Mesendoderm (in vitro differentiated cells): Measurements from ENCODE around the gene UNC50.

ENCODE experiments used
- DNase-seq: peaks from one replicate; pipeline ENCODE4 v3.0.0; 2013
- H2AK5ac ChIP-seq: 2 replicates; pipeline ENCODE4 v1.6.1; 2013; ENCODE audit warnings: low read length, inconsistent platforms
- H2BK120ac ChIP-seq: 2 replicates; pipeline ENCODE4 v1.6.1; 2013; ENCODE audit warnings: low read depth, mild to moderate bottlenecking, low read length, moderate library complexity, mixed read lengths
- H2BK15ac ChIP-seq: replicated peaks from 2 replicates; pipeline ENCODE4 v1.6.1; 2013; ENCODE audit warnings: low read depth, mild to moderate bottlenecking, moderate library complexity
- H2BK5ac ChIP-seq: 2 replicates; pipeline ENCODE4 v1.6.1; 2013; ENCODE audit warnings: low read length, inconsistent platforms
- H3K18ac ChIP-seq: 2 replicates; pipeline ENCODE4 v1.6.1; 2013; ENCODE audit warnings: mild to moderate bottlenecking, low read length, mixed read lengths
- H3K23ac ChIP-seq: one replicate; pipeline ENCODE4 v1.6.1; 2013; ENCODE audit warnings: low read length
- H3K27ac ChIP-seq: 2 replicates; pipeline ENCODE4 v1.5.1; 2013; ENCODE audit warnings: low read depth, mild to moderate bottlenecking, inconsistent platforms, low read length, moderate library complexity
- H3K27me3 ChIP-seq: 2 replicates; pipeline ENCODE4 v1.6.1; 2013; ENCODE audit warnings: low read length, control low read depth, mild to moderate bottlenecking, inconsistent platforms; ENCODE audit not compliant: insufficient read depth, poor library complexity
- H3K36me3 ChIP-seq: 2 replicates; pipeline ENCODE4 v1.6.1; 2013; ENCODE audit warnings: low read length, inconsistent platforms; ENCODE audit not compliant: control insufficient read depth, insufficient read depth
- H3K4ac ChIP-seq: one replicate; pipeline ENCODE4 v1.6.1; 2013; ENCODE audit warnings: low read depth, mild to moderate bottlenecking, low read length, moderate library complexity
- H3K4me1 ChIP-seq: 2 replicates; pipeline ENCODE4 v1.6.1; 2013; ENCODE audit warnings: low read depth, low read length, inconsistent platforms; ENCODE audit not compliant: control insufficient read depth
- H3K4me2 ChIP-seq: 2 replicates; pipeline ENCODE4 v1.6.1; 2013; ENCODE audit warnings: low read length
- H3K4me3 ChIP-seq: 2 replicates; pipeline ENCODE4 v1.5.1; 2013; ENCODE audit warnings: mild to moderate bottlenecking, low read length
- H3K56ac ChIP-seq: one replicate; pipeline ENCODE4 v1.6.1; 2013; ENCODE audit warnings: low read length
- H3K79me1 ChIP-seq: 2 replicates; pipeline ENCODE4 v1.6.1; 2013; ENCODE audit warnings: low read length, inconsistent platforms
- H3K79me2 ChIP-seq: 2 replicates; pipeline ENCODE4 v1.6.1; 2013; ENCODE audit warnings: mild to moderate bottlenecking, low read length; ENCODE audit not compliant: control insufficient read depth, insufficient read depth
- H3K9ac ChIP-seq: 2 replicates; pipeline ENCODE4 v1.6.1; 2013; ENCODE audit warnings: low read length, inconsistent platforms
- H4K5ac ChIP-seq: one replicate; pipeline ENCODE4 v1.6.1; 2013; ENCODE audit warnings: low read length
- H4K8ac ChIP-seq: one replicate; pipeline ENCODE4 v1.6.1; 2013; ENCODE audit warnings: low read depth, mild to moderate bottlenecking, control low read depth, low read length, moderate library complexity
- WGBS: extraction: QIAGEN DNeasy Blood & Tissue Kit; methylation state at CpG from one replicate; pipeline ENCODE4 v1.1.7; 2013; ENCODE audit warnings: low lambda C conversion rate, missing lambda C conversion rate; ENCODE audit not compliant: insufficient coverage; ENCODE audit errors: extremely low coverage; 5-methylcytosine and 5-hydroxymethylcytosine counted together

Gene UNC50

DNA sequence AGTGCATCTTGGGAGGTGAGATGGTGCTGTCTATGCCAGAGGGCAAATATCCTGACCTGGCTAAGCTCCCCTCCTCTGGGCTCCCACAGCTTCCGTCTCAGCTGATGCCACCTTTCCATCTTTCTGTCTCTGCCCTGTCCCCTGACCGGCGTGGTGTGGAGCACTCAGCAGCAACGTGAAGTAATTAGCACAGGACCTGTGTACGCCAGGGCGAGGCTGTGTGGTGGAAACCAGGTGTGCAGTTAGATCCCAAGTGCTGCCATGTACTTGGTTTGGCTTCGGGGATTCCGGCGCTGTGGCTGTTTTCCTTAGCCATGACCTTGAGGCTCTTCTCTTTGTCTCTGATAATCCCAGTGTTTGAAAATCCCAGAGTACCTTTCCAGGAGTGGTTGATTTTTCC is 36.6 kb upstream of the UNC50 start:
- H3K56ac ChIP-seq: no peak overlapping the region
- WGBS: no CpG with 5 or more reads among the region's 9 CpGs
- H3K79me1 ChIP-seq: no peaks in the 10 kb centered on the region
- no peak overlapping the region for H4K5ac ChIP-seq
- no peak overlapping the region for H3K18ac ChIP-seq
- no peak overlapping the region for H3K4ac ChIP-seq
- H3K9ac ChIP-seq: no peak overlapping the region
- H2BK15ac ChIP-seq: no peak overlapping the region
- H2AK5ac ChIP-seq: no peak overlapping the region
- DNase-seq: no peak
- no peak overlapping the region for H3K4me2 ChIP-seq
- no peaks in the 10 kb centered on the region for H3K4me1 ChIP-seq
- H3K79me2 ChIP-seq: no peaks in the 10 kb centered on the region
- no peak overlapping the region for H2BK120ac ChIP-seq
- no peak overlapping the region for H2BK5ac ChIP-seq
- H3K27ac ChIP-seq: no peak overlapping the region
- no peaks in the 10 kb centered on the region for H3K27me3 ChIP-seq
- H3K4me3 ChIP-seq: no peak overlapping the region
- no peak overlapping the region for H3K23ac ChIP-seq
- no peak overlapping the region for H4K8ac ChIP-seq
- H3K36me3 ChIP-seq: peaks cover 19% of the 10 kb centered on the region

DNA sequence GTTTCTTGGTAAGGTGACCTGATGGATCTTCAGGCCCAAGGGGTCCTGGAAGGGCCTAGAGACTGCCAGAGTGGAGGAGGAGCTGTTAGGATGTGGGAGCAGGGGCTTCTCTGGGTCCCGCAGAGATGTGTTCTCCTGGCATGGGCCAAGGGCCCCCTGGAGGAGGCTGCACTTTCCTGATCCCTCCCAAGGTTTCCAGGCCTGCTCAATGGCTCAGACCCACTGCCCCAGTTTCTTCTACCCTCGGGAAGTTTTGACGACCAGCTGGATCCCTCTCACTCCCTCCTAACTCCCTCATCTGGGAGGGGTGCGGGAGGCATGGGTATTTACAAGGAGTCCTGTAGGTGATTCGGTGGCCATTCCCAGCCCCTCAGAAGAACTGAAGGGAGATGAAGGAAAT is 36.2 kb upstream of the UNC50 start:
- Histone ChIP-seq H3K79me2 (no peaks in the 10 kb centered on the region), H3K79me1 (no peaks in the 10 kb centered on the region), H3K9ac (no peak overlapping the region), H2BK5ac (no peak overlapping the region), H3K4ac (no peak overlapping the region), H3K4me3 (no peak overlapping the region), H3K18ac (no peak overlapping the region), H4K8ac (no peak overlapping the region), H2AK5ac (no peak overlapping the region), H3K4me1 (no peaks in the 10 kb centered on the region), H3K27me3 (no peaks in the 10 kb centered on the region), H3K23ac (no peak overlapping the region), H4K5ac (no peak overlapping the region), H3K4me2 (no peak overlapping the region), H2BK120ac (no peak overlapping the region), H3K36me3 (peaks cover 19% of the 10 kb centered on the region), H2BK15ac (no peak overlapping the region), H3K27ac (no peak overlapping the region), H3K56ac (no peak overlapping the region)
- no peak for DNase-seq
- WGBS: no CpG with 5 or more reads among the region's 5 CpGs

DNA sequence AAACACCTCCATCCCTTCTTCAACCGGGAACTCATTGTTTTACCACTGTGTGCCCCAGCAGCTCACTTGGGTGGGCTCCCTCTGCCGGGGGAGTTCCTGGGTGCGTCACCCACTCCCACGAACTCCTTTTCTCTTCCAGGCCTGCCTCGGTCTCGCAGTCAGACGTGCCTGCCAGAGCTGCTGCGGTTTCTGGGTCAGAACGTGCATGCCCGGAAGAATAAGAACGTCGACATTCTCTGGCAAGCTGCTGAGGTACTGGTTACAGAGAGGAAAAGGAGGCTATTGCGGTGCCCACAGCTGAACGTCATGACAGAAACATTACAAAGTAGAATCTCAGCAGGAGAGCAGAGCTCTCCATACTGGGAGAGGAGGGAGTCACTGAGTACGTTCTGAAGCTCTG is 35.7 kb upstream of the UNC50 start:
- H4K8ac ChIP-seq: no peak overlapping the region
- H3K36me3 ChIP-seq: peaks cover 19% of the 10 kb centered on the region
- DNase-seq: no peak
- H3K9ac ChIP-seq: no peak overlapping the region
- H3K27ac ChIP-seq: no peak overlapping the region
- no peaks in the 10 kb centered on the region for H3K79me2 ChIP-seq
- H3K4me1 ChIP-seq: no peaks in the 10 kb centered on the region
- H2BK5ac ChIP-seq: no peak overlapping the region
- no peak overlapping the region for H3K4me3 ChIP-seq
- no peaks in the 10 kb centered on the region for H3K79me1 ChIP-seq
- H3K4ac ChIP-seq: no peak overlapping the region
- no peak overlapping the region for H2BK15ac ChIP-seq
- no peak overlapping the region for H2AK5ac ChIP-seq
- no peak overlapping the region for H2BK120ac ChIP-seq
- no CpG with 5 or more reads among the region's 15 CpGs for WGBS
- H4K5ac ChIP-seq: no peak overlapping the region
- H3K18ac ChIP-seq: no peak overlapping the region
- H3K4me2 ChIP-seq: no peak overlapping the region
- H3K23ac ChIP-seq: no peak overlapping the region
- no peak overlapping the region for H3K56ac ChIP-seq
- no peaks in the 10 kb centered on the region for H3K27me3 ChIP-seq

DNA sequence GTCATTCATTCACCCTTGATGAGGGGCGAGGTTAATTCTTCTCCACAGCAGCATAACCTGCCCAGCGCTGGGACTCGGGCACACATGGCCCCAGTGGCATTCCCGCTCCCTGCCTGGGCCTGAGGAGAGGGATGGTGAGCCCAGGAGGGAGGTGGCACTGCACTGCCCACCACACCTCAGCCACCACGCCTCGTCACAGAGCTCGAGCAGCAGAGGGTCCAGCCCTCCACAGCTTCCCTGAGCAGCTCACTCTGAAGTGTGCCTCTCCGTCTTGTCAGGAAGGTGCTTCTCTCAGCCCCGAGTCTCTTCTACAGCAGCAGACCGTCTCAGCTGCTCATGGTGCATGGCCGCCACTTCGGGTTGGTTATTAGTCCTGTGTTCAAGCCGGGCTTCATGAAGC is 35.0 kb upstream of the UNC50 start:
- Histone ChIP-seq H3K79me1 (no peaks in the 10 kb centered on the region), H3K27me3 (no peaks in the 10 kb centered on the region)

DNA sequence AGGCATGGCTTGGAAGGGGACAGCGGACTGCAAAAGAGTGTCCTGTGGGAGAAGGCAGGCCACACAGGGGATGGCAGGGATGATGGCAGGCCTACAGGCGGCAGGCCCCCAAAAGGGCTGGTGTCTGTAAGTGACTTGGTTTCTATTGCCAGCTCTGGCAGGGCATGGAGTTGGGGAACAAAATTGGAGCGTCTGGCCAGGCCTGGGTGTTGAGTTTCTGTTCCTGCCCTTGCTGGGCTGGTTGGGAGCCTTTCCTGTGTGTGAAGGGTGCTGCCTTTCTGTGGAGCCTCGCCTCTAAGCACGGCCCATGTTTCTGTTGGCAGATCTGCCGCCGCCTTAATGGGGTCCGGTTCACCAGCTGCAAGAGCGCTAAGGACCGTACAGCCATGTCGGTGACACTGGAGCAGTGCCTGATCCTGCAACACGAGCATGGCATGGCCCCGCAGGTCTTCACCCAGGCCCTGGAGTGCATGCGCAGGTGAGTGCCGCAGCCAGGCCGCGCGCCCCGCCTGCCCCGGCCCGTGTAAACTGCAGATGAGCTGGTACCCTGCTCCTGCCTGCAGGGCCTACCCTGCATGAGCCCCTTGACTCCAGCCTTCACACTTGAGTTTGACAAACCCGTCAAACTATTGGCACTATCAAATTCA is 31.6 kb upstream of the UNC50 start:
- Histone ChIP-seq H4K8ac (no peak overlapping the region), H2BK5ac (no peak overlapping the region), H3K56ac (no peak overlapping the region), H3K79me1 (no peaks in the 10 kb centered on the region), H3K9ac (no peak overlapping the region), H3K23ac (no peak overlapping the region), H3K4me1 (no peaks in the 10 kb centered on the region), H2BK120ac (no peak overlapping the region), H2BK15ac (no peak overlapping the region), H3K18ac (no peak overlapping the region), H3K4ac (no peak overlapping the region), H3K27me3 (no peaks in the 10 kb centered on the region), H3K4me3 (no peak overlapping the region), H3K27ac (no peak overlapping the region), H2AK5ac (no peak overlapping the region), H3K36me3 (peaks cover 4% of the 10 kb centered on the region), H3K79me2 (no peaks in the 10 kb centered on the region), H4K5ac (no peak overlapping the region), H3K4me2 (no peak overlapping the region)
- no CpG with 5 or more reads among the region's 22 CpGs for WGBS
- DNase-seq: no peak

More for the DNA sequence above, 35.0 kb upstream of the UNC50 start:
- Histone ChIP-seq H3K56ac (no peak overlapping the region), H2BK120ac (no peak overlapping the region), H3K4me3 (no peak overlapping the region), H3K27ac (no peak overlapping the region), H3K4me2 (no peak overlapping the region), H2BK15ac (no peak overlapping the region), H3K79me2 (no peaks in the 10 kb centered on the region), H3K4ac (no peak overlapping the region), H2AK5ac (no peak overlapping the region), H2BK5ac (no peak overlapping the region), H3K23ac (no peak overlapping the region), H3K36me3 (peaks cover 19% of the 10 kb centered on the region), H3K4me1 (no peaks in the 10 kb centered on the region), H4K5ac (no peak overlapping the region), H3K9ac (no peak overlapping the region), H3K18ac (no peak overlapping the region), H4K8ac (no peak overlapping the region)
- WGBS: no CpG with 5 or more reads among the region's 13 CpGs
- no peak for DNase-seq

DNA sequence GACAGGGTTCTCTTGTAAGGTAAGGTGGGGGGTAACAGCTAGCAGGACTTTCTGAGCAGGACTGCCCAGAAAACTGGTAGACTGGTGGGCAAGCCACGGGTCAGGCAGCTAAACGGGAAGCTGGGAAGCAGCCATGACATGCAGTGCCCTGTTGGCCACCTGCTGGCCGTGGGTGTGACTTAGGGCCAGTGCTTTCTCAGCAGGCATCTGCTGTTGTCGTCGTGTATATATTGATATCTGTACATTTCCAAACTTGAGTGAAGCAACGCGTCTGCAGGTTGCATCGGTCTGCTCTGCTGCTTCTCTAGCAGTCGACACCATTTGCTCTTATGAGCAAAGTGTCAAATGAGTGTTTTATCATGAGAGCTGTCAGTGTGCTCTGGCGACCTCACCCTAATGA is 31.1 kb upstream of the UNC50 start:
- peaks cover 4% of the 10 kb centered on the region for H3K36me3 ChIP-seq
- no peak for DNase-seq
- no peak overlapping the region for H4K8ac ChIP-seq

More for the DNA sequence above, 31.1 kb upstream of the UNC50 start:
- Histone ChIP-seq H3K79me1 (no peaks in the 10 kb centered on the region), H3K23ac (no peak overlapping the region), H3K4me2 (no peak overlapping the region), H3K9ac (no peak overlapping the region), H2BK15ac (no peak overlapping the region), H3K4me3 (no peak overlapping the region), H3K79me2 (no peaks in the 10 kb centered on the region), H3K56ac (no peak overlapping the region), H4K5ac (no peak overlapping the region), H3K4ac (no peak overlapping the region), H3K4me1 (no peaks in the 10 kb centered on the region), H3K27ac (no peak overlapping the region), H2AK5ac (no peak overlapping the region), H3K18ac (no peak overlapping the region), H3K27me3 (no peaks in the 10 kb centered on the region), H2BK120ac (no peak overlapping the region), H2BK5ac (no peak overlapping the region)
- no CpG with 5 or more reads among the region's 10 CpGs for WGBS
